Mesenchymal stem cell (in vitro differentiated cells and primary cell): ENCODE results near the gene GALE.

Experiments used
- DNase-seq: peaks from one replicate; pipeline ENCODE4 v3.0.0-alpha.2; 2013
- H2AFZ ChIP-seq: one replicate; pipeline ENCODE4 v1.6.1; 2013; ENCODE audit warnings: low read depth, mild to moderate bottlenecking, control low read depth, inconsistent platforms, low read length, moderate library complexity
- H2AK5ac ChIP-seq: 2 replicates; pipeline ENCODE4 v1.6.1; 2013; ENCODE audit warnings: low read length, moderate library complexity, mild to moderate bottlenecking, inconsistent platforms; ENCODE audit not compliant: severe bottlenecking
- H2BK120ac ChIP-seq: one replicate; pipeline ENCODE4 v1.6.1; 2013; ENCODE audit warnings: low read depth, mild to moderate bottlenecking, inconsistent platforms, low read length, moderate library complexity
- H2BK12ac ChIP-seq, 2 experiments: one replicate each; pipeline ENCODE4 v1.6.1; 2013; ENCODE audit warnings: inconsistent platforms in 2 of 2, low read length in 2 of 2, mild to moderate bottlenecking in 2 of 2, moderate library complexity in 2 of 2, control low read depth in 1 of 2
- H2BK15ac ChIP-seq: one replicate; pipeline ENCODE4 v1.6.1; 2013; ENCODE audit warnings: mild to moderate bottlenecking, low read depth, inconsistent platforms; ENCODE audit not compliant: poor library complexity, severe bottlenecking
- H2BK5ac ChIP-seq: 2 replicates; pipeline ENCODE4 v1.6.1; 2013; ENCODE audit warnings: low read depth, mild to moderate bottlenecking, low read length, control low read depth, inconsistent platforms; ENCODE audit not compliant: poor library complexity, severe bottlenecking
- H3K14ac ChIP-seq, 2 experiments: one replicate each; pipeline ENCODE4 v1.6.1; 2013; ENCODE audit warnings: inconsistent platforms in 2 of 2, low read length in 2 of 2, control low read depth in 1 of 2, mild to moderate bottlenecking in 1 of 2, moderate library complexity in 1 of 2
- H3K18ac ChIP-seq, 2 experiments: one replicate each; pipeline ENCODE4 v1.6.1; 2013; ENCODE audit warnings: inconsistent platforms in 2 of 2, low read length in 2 of 2, control low read depth in 1 of 2, low read depth in 1 of 2, mild to moderate bottlenecking in 1 of 2
- H3K23ac ChIP-seq, 2 experiments: one replicate each; pipeline ENCODE4 v1.6.1; 2013; ENCODE audit warnings: inconsistent platforms in 2 of 2, low read length in 2 of 2, mild to moderate bottlenecking in 2 of 2, moderate library complexity in 2 of 2, control low read depth in 1 of 2
- H3K27ac ChIP-seq: 2 replicates; pipeline ENCODE4 v1.5.1; 2013; ENCODE audit warnings: mild to moderate bottlenecking, moderate library complexity, low read length, control low read depth, inconsistent platforms; ENCODE audit not compliant: poor library complexity, severe bottlenecking
- H3K27me3 ChIP-seq, 2 experiments: 2 replicates each; pipeline versions ENCODE4 v1.6.1 to v1.7.0; 2013; ENCODE audit warnings: low read length in 2 of 2, mild to moderate bottlenecking in 2 of 2, moderate library complexity in 2 of 2, control low read depth in 1 of 2, inconsistent platforms in 1 of 2; ENCODE audit not compliant: control insufficient read depth in 1 of 2, insufficient read depth in 1 of 2
- H3K36me3 ChIP-seq, 2 experiments: 2 replicates each; pipeline versions ENCODE4 v1.6.1 to v1.7.0; 2013; ENCODE audit warnings: low read length in 2 of 2, control low read depth in 1 of 2, inconsistent platforms in 1 of 2, low read depth in 1 of 2, mild to moderate bottlenecking in 1 of 2; ENCODE audit not compliant: insufficient read depth in 2 of 2, control insufficient read depth in 1 of 2
- H3K4ac ChIP-seq, 2 experiments: one replicate each; pipeline ENCODE4 v1.6.1; 2013; ENCODE audit warnings: inconsistent platforms in 2 of 2, low read length in 2 of 2, mild to moderate bottlenecking in 2 of 2, moderate library complexity in 2 of 2, control low read depth in 1 of 2, low read depth in 1 of 2
- H3K4me1 ChIP-seq: 2 replicates; pipeline ENCODE4 v1.6.1; 2013; ENCODE audit warnings: low read depth, low read length, control low read depth; ENCODE audit not compliant: control insufficient read depth, insufficient read depth
- H3K4me2 ChIP-seq: 2 replicates; pipeline ENCODE4 v1.6.1; 2013; ENCODE audit warnings: low read length, mild to moderate bottlenecking, inconsistent platforms; ENCODE audit not compliant: poor library complexity, severe bottlenecking
- H3K4me3 ChIP-seq, 2 experiments: 2 replicates each; pipeline versions ENCODE4 v1.5.1 to v1.7.0; 2013; ENCODE audit warnings: low read length in 2 of 2, mild to moderate bottlenecking in 2 of 2, control low read depth in 1 of 2, low read depth in 1 of 2; ENCODE audit not compliant: insufficient read depth in 1 of 2
- H3K79me1 ChIP-seq: replicated peaks from 2 replicates; pipeline ENCODE4 v1.6.1; 2013; ENCODE audit warnings: mild to moderate bottlenecking, control low read depth, low read length, inconsistent platforms; ENCODE audit not compliant: poor library complexity, severe bottlenecking
- H3K9ac ChIP-seq: 2 replicates; pipeline ENCODE4 v1.7.0; 2013; ENCODE audit warnings: mild to moderate bottlenecking, low read length, moderate library complexity
- H3K9me3 ChIP-seq: 2 replicates; pipeline ENCODE4 v1.7.0; 2013; ENCODE audit warnings: mild to moderate bottlenecking, low read length; ENCODE audit not compliant: control insufficient read depth
- H4K8ac ChIP-seq: one replicate; pipeline ENCODE4 v1.6.1; 2013; ENCODE audit warnings: inconsistent platforms, mild to moderate bottlenecking, low read length, moderate library complexity
- H4K91ac ChIP-seq: one replicate; pipeline ENCODE4 v1.6.1; 2013; ENCODE audit warnings: mild to moderate bottlenecking, low read length, inconsistent platforms
- WGBS: methylation state at CpG from one replicate; pipeline ENCODE4 v1.1.7; 2013; ENCODE audit warnings: mixed read lengths; 5-methylcytosine and 5-hydroxymethylcytosine counted together

GALE gene

DNA sequence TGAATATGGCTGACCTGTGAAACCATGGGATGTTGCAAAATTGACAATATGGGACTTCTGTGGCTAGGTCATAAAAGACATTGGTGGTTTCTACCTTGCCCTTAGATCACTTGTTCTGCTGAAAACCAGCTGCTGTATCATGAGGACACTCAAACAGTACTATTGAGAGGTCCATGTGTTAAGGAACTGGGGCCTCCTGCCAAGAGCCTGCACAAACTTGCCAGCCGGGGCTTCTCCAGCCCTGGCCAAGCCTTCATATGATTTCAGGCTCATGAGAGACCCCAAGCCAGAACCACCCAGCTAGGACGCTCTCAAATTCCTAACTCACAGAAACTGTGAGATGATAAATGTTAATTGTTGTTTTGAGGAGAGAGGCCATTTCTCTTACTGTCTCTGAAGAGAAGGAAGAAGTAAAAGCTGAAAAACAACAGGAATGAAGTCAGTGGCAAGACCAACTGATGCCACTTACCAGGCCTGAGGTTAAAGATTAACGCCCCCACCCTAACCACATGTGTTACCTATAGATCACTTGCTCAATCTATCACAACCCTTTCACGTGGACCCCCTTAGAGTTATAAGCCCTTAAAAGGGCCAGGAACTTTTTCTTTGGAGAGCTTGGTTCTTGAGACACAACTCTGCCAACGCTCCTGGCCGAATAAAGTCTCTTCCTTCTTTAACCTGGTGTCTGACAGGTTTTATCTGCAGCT lies 26.2 kb downstream of the GALE start:
- Histone ChIP-seq H3K4me2 (no peak overlapping the region), H3K23ac (no peak overlapping the region), H2BK15ac (no peak overlapping the region), H3K9me3 (no peaks in the 10 kb centered on the region), H3K4me3 (no peak overlapping the region), H2BK5ac (no peak overlapping the region), H3K27me3 (no peaks in the 10 kb centered on the region), H3K4me1 (peaks cover 7% of the 10 kb centered on the region), H3K9ac (no peak overlapping the region), H3K36me3 (peaks cover 2 to 12% of the 10 kb centered on the region in 2 experiments), H2AFZ (no peak overlapping the region), H2BK120ac (no peak overlapping the region), H4K8ac (no peak overlapping the region), H3K79me1 (peaks cover 22% of the 10 kb centered on the region), H2AK5ac (no peak overlapping the region), H3K27ac (no peak overlapping the region), H2BK12ac (no peak overlapping the region), H3K14ac (peak overlapping the region in 1 of 2 experiments; percentile 15), H4K91ac (no peak overlapping the region), H3K4ac (no peak overlapping the region), H3K18ac (no peak overlapping the region)
- DNase-seq = no peak
- 89% methylated on average over 4 of the region's 6 CpGs for whole genome bisulfite sequencing

GRCh38 chr1:23772854-23773242 lies 27.7 kb downstream of the GALE start:
- Histone ChIP-seq H3K9ac (no peak overlapping the region), H2AFZ (no peak overlapping the region), H2BK15ac (no peak overlapping the region)

GRCh38 chr1:23772049-23772853 lies 28.3 kb downstream of the GALE start:
- Histone ChIP-seq H3K4ac (no peak overlapping the region), H4K8ac (no peak overlapping the region), H2BK120ac (no peak overlapping the region), H2BK15ac (no peak overlapping the region), H4K91ac (no peak overlapping the region), H3K36me3 (peaks cover 6 to 31% of the 10 kb centered on the region in 2 experiments), H2AFZ (no peak overlapping the region), H3K14ac (no peak overlapping the region), H3K27me3 (no peaks in the 10 kb centered on the region), H3K27ac (no peak overlapping the region), H3K18ac (no peak overlapping the region), H2BK12ac (no peak overlapping the region), H3K23ac (no peak overlapping the region), H2BK5ac (no peak overlapping the region), H3K9ac (peak overlapping the region; percentile 34), H3K4me2 (no peak overlapping the region), H3K4me3 (no peak overlapping the region), H3K79me1 (peaks cover 23% of the 10 kb centered on the region), H3K4me1 (peaks cover 1% of the 10 kb centered on the region), H3K9me3 (no peaks in the 10 kb centered on the region), H2AK5ac (no peak overlapping the region)
- peak; percentile 81 for DNase-seq
- WGBS = 12% methylated on average over 12 of the region's 14 CpGs

More at GRCh38 chr1:23772854-23773242, 27.7 kb downstream of the GALE start:
- no peak overlapping the region for H4K91ac ChIP-seq
- H3K4me3 ChIP-seq = no peak overlapping the region
- no peaks in the 10 kb centered on the region for H3K27me3 ChIP-seq
- H4K8ac ChIP-seq = no peak overlapping the region
- no peak overlapping the region for H2AK5ac ChIP-seq
- no peak overlapping the region for H3K4me2 ChIP-seq
- WGBS = 84% methylated on average over 8 of the region's 10 CpGs
- no peak overlapping the region for H3K18ac ChIP-seq
- H3K4me1 ChIP-seq = peaks cover 2% of the 10 kb centered on the region
- no peaks in the 10 kb centered on the region for H3K9me3 ChIP-seq
- no peak overlapping the region for H3K14ac ChIP-seq
- H3K27ac ChIP-seq = no peak overlapping the region
- no peak overlapping the region for H2BK5ac ChIP-seq
- H3K36me3 ChIP-seq = peaks cover 2 to 25% of the 10 kb centered on the region in 2 experiments
- no peak overlapping the region for H3K23ac ChIP-seq
- no peak for DNase-seq
- H2BK12ac ChIP-seq = no peak overlapping the region
- H2BK120ac ChIP-seq = no peak overlapping the region
- H3K4ac ChIP-seq = no peak overlapping the region
- H3K79me1 ChIP-seq = peaks cover 23% of the 10 kb centered on the region

DNA sequence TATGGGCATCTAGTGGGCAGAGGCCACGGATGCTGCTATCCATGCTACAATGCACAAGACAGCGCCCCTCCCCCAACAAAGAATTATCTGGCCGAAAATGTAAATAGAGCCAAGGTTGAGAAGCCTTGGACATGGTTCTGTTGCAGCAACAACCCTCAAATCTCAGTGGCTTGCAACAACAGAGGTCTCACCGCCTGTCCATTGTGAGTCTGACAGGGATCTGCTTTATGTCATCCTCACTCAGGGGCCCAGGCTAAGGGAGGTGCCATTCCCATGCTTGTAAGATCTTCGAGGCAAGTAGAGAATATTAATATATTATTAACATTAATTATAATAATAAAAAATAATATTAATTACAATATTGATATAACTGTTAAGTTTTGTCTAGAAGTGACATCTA lies 31.8 kb downstream of the GALE start:
- Histone ChIP-seq H3K4ac (no peak overlapping the region), H2BK120ac (no peak overlapping the region), H3K36me3 (peaks cover 21 to 43% of the 10 kb centered on the region in 2 experiments), H3K4me3 (no peak overlapping the region), H3K9me3 (no peaks in the 10 kb centered on the region), H2BK12ac (no peak overlapping the region), H3K23ac (no peak overlapping the region), H4K91ac (no peak overlapping the region), H3K14ac (no peak overlapping the region), H3K9ac (no peak overlapping the region), H3K18ac (no peak overlapping the region), H3K27ac (no peak overlapping the region), H3K4me2 (no peak overlapping the region), H3K79me1 (peaks cover 17% of the 10 kb centered on the region), H2BK15ac (no peak overlapping the region), H4K8ac (no peak overlapping the region), H2BK5ac (no peak overlapping the region), H2AK5ac (no peak overlapping the region), H2AFZ (no peak overlapping the region), H3K27me3 (no peaks in the 10 kb centered on the region), H3K4me1 (no peaks in the 10 kb centered on the region)
- DNase-seq = no peak
- 80% methylated on average over 4 of the region's 5 CpGs for WGBS
